Progenitor cell of endocrine pancreas (in vitro differentiated cells): ENCODE results near the gene ZNF526. TPM values are rescaled to one million over a fixed set of nuclear protein-coding genes. Genes with fewer than 3 reads are reported as not detected.

Source experiments
- DNase-seq: peaks from one replicate; pipeline ENCODE4 v3.0.0; 2021; ENCODE audit warnings: low spot score; ENCODE audit not compliant: unreplicated experiment
- H3K27ac Mint-ChIP-seq: 2 replicates; pipeline ENCODE4 v1.8.0; 2021; ENCODE audit warnings: mild to moderate bottlenecking, moderate library complexity, mixed read lengths
- H3K27me3 Mint-ChIP-seq: 2 replicates; pipeline ENCODE4 v1.8.0; 2021; ENCODE audit warnings: mixed read lengths
- H3K36me3 Mint-ChIP-seq: 2 replicates; pipeline ENCODE4 v1.8.0; 2022; ENCODE audit warnings: mixed read lengths; ENCODE audit not compliant: insufficient read depth
- H3K4me1 Mint-ChIP-seq: 2 replicates; pipeline ENCODE4 v1.8.0; 2021; ENCODE audit warnings: low read depth, mixed read lengths
- H3K4me3 Mint-ChIP-seq: 2 replicates; pipeline ENCODE4 v1.8.0; 2021; ENCODE audit warnings: low read depth, mild to moderate bottlenecking, moderate library complexity, mixed read lengths
- H3K9me3 Mint-ChIP-seq: 2 replicates; pipeline ENCODE4 v1.8.0; 2021; ENCODE audit warnings: low read depth, mixed read lengths
- total RNA-seq: library from RNA; stranded (reverse); gene quantifications from 2 replicates; pipeline ENCODE4 v1.2.1, GENCODE V29; 2021
- TF ChIP-seq, protein P1 (sequence below): fragments of 200-600 bp; sonication (generic); IDR thresholded peaks from one replicate; pipeline ENCODE4 v1.5.0; 2021; ENCODE audit warnings: antibody characterized with exemption, mild to moderate bottlenecking; ENCODE audit not compliant: unreplicated experiment

Gene ZNF526
- total RNA-seq, 1 donor from 2014 or later: 21.1 TPM

DNA sequence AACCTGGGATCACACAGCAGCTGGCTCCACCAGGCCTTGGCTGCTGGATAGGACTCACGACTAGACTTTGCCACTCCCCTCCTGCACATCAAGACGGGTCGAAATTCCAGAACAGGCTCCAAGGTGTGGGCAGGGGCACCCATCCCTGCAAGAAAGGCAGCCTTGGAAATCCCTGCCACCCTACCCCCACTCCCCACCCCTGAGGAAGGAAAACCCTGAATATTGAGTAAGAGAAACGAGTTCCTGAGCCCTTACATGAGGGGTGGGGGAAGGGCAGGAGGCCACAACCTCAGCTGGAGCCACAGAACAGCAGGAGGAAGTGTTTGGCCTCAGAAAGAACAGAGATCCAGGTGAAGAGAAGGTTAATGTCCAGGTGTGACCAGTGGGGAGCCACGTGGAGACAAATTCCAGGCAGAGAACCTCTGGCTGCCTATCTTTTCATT lies 22.7 kb upstream of the ZNF526 start:
- TF ChIP-seq, protein P1, sequence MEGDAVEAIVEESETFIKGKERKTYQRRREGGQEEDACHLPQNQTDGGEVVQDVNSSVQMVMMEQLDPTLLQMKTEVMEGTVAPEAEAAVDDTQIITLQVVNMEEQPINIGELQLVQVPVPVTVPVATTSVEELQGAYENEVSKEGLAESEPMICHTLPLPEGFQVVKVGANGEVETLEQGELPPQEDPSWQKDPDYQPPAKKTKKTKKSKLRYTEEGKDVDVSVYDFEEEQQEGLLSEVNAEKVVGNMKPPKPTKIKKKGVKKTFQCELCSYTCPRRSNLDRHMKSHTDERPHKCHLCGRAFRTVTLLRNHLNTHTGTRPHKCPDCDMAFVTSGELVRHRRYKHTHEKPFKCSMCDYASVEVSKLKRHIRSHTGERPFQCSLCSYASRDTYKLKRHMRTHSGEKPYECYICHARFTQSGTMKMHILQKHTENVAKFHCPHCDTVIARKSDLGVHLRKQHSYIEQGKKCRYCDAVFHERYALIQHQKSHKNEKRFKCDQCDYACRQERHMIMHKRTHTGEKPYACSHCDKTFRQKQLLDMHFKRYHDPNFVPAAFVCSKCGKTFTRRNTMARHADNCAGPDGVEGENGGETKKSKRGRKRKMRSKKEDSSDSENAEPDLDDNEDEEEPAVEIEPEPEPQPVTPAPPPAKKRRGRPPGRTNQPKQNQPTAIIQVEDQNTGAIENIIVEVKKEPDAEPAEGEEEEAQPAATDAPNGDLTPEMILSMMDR: no peak
- no peak for DNase-seq
- H3K36me3 Mint-ChIP-seq: peaks cover 23% of the 10 kb centered on the region
- no peak overlapping the region for H3K27ac Mint-ChIP-seq
- no peaks in the 10 kb centered on the region for H3K4me1 Mint-ChIP-seq
- peaks cover 4% of the 10 kb centered on the region for H3K27me3 Mint-ChIP-seq
- no peak overlapping the region for H3K4me3 Mint-ChIP-seq
- no peaks in the 10 kb centered on the region for H3K9me3 Mint-ChIP-seq

DNA sequence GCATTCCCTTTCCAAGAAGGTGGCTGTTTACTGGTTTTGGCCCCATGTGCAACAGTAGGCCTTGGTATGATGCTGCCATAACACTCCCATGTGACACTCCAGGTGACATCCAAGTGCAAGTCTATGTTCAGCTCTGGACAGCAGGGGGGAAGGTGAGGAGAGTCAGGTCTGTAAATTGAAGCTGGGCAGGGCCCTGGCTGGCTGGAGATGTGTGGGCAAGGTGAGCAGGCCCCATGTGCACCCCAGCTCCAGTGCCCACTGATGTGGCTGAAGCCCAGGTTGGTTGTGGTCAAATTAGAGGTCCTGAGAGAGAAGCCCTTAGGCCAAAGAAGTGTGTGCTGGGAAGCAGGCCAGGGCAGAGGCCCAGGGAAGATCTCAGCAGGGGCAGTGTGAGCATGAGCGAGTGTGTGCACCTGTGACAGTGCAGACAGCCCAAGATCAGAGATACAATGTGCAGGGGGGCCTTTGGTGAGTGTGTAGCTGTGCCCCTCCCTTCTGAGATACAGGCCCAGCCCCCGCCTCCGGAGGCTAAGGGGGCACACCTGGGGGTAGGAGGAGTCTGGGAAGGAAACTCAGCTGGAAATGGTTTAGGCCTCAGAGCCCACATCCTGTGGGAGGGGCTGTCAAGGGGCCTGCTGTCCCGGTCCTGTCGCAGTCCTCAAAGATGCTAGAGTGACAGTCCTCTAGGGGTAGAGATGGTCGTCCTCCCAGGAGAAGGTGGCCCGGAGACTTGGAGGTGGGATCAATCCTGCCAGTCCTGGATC lies 21.3 kb upstream of the ZNF526 start:
- TF ChIP-seq, protein P1: no peak
- Mint-ChIP-seq H3K4me1 (no peaks in the 10 kb centered on the region), H3K9me3 (no peaks in the 10 kb centered on the region), H3K4me3 (no peak overlapping the region), H3K27ac (no peak overlapping the region), H3K36me3 (peaks cover 27% of the 10 kb centered on the region), H3K27me3 (no peaks in the 10 kb centered on the region)
- DNase-seq: no peak

DNA sequence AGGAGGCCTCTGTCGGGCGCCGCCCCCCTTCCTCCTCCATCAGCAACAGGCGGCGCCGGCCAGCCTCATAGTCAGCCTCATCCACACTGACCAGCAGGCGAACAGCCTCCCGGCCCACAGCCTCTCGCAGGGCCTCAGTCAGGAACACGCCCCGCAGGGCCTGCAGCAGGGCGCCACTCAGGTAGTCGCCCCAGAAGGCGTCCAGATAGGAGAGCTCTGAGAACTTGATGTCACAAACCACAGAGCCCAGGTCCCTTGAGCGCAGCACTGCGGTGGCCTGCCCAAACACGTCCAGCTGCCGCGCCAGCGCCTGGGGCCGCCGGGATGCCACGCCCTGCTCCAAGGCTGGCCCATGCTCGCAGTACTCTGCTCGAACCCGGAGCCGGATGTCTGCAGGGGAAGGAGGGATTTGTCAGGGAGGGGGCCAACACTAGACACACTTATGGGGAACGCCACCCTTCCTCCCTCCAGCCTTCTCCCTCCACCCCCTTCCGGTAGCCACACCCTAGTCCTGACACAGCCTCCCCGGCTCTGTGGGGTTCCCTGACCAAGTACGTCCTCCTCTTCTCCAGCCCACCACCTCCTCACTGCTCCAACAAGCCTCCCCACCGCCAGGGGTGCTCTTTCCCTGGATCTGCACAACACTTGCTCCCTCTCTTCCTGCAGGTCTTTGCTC lies 20.5 kb upstream of the ZNF526 start:
- Mint-ChIP-seq H3K4me3 (no peak overlapping the region), H3K27me3 (no peaks in the 10 kb centered on the region), H3K9me3 (no peaks in the 10 kb centered on the region), H3K4me1 (no peaks in the 10 kb centered on the region), H3K27ac (no peak overlapping the region), H3K36me3 (peaks cover 27% of the 10 kb centered on the region)
- no peak for DNase-seq
- TF ChIP-seq, protein P1: no peak

DNA sequence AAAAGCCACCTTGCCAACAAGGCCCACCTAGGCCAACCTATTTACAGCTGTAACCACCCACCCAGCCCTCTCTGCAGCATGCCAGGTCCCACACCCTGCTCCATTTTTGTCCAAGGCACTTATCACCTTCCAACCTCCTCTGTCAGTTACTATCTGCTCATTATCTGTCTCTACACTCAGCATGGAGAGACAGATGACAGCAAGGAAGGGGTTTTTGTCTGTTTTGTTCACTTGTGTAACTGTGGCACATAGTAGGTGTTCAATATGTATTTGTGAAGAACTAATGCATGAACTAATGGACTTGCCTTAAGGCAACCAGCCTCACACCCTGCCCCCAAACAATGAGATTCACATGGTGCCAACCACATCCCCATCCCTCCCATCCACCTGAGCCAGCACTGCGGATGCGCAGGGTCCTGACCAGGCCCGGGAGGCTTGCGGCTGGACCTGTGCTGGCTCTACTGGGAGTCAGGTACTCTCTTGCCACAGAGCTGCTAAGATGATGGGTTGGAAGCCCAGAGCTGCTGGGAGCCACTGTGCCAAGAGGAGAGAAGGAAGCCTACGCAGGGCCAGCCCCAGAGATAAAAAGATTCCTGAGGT lies 19.9 kb upstream of the ZNF526 start:
- no peaks in the 10 kb centered on the region for H3K4me1 Mint-ChIP-seq
- TF ChIP-seq, protein P1: no peak
- H3K9me3 Mint-ChIP-seq: no peaks in the 10 kb centered on the region
- H3K27me3 Mint-ChIP-seq: no peaks in the 10 kb centered on the region
- no peak overlapping the region for H3K27ac Mint-ChIP-seq
- DNase-seq: no peak
- H3K4me3 Mint-ChIP-seq: no peak overlapping the region
- peaks cover 30% of the 10 kb centered on the region for H3K36me3 Mint-ChIP-seq

DNA sequence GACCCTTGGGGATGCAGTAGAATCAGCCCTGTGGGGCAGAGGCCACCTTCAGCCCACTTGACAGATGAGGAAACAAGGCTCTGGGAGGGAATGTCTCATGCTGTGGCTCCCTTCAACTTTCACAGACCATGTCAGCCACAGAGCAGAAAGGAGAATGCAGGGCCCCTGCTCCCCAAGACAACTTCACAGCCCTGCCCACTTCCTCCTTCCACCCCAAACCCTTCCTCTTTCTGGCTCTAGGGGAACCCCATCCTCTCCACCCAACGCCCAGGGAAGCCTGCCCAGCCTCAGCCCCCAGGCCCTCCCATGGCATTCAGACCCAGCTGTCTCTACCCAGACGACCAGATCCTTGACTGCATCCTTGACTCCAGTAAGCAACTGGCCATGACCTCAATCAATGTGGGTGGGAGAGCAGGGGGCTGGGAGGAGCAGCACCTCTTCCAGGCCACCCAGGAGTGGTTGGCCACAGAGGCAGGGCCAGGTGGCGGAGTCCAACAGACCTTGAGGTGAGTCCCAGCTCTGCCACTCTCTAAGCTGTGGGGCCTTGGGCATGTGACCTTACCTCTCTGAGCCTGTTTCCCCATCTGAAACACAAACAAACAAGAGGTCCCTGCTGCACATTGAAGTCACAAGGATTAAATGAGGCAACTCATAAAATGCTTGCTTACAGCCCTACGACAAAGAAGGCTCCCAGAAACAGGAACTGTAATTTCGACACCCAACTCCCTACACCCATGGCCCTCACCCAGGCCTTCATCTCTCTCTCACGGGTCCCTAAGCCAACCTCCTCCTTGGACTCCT lies 18.4 kb upstream of the ZNF526 start:
- Mint-ChIP-seq H3K27ac (no peak overlapping the region), H3K27me3 (no peaks in the 10 kb centered on the region), H3K4me1 (no peaks in the 10 kb centered on the region), H3K36me3 (peaks cover 31% of the 10 kb centered on the region), H3K4me3 (no peak overlapping the region), H3K9me3 (no peaks in the 10 kb centered on the region)
- no peak for DNase-seq
- TF ChIP-seq, protein P1: no peak
